Smooth muscle cell of the umbilical artery (primary cell): ENCODE measurements around the gene ISOC2. TPM values are rescaled to one million over a fixed set of nuclear protein-coding genes. Genes with fewer than 3 reads are reported as not detected.

Source experiments
- total RNA-seq: library from RNA; depleted of rRNA; stranded (reverse); fragments of >200 nt; gene quantifications from 2 replicates; pipeline ENCODE4 v1.2.3, GENCODE V29; 2014

Gene ISOC2, protein sequence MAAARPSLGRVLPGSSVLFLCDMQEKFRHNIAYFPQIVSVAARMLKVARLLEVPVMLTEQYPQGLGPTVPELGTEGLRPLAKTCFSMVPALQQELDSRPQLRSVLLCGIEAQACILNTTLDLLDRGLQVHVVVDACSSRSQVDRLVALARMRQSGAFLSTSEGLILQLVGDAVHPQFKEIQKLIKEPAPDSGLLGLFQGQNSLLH
- total RNA-seq = 29.4 and 47.2 TPM in 2 replicates

DNA sequence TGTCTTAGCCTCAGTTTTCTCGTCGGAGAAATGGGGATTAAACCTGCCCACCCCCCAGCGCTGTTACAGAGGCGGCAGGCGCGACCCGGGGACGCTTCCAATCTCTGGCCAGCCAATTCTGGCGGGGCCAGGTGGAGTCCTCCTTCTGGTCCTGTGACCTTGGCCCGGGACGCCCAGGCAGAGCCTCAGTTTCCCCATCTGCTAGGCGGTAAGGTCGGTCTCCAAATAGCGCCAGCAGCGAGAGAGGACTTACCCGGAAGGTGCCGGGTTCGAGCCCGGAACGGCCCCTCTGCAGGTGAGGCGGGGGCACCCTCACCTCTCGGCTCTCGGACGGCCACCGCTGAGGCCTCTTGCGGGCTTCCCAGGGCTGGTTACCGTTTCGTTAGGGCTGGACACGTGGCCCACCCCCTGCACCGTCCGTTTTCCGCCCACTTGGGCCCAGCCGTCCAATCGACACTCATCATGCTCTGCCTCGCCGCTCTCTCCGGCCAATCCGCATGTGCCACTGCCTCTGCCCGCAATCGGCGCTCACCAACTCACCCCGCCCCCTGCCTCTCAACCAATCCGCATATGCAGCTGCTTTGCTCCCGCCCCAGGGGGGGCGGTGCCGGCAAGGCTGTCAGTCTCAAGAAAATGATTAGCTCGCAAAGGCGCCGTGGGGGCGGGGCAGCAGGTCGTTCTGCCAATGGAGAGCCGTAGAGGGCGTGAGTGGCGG, at the start of gene ISOC2:
ISOC2 (minus strand) TSS at position 384 of the 715 bp plus-strand sequence. CDS start 5,156 bp downstream, outside the sequence.

DNA sequence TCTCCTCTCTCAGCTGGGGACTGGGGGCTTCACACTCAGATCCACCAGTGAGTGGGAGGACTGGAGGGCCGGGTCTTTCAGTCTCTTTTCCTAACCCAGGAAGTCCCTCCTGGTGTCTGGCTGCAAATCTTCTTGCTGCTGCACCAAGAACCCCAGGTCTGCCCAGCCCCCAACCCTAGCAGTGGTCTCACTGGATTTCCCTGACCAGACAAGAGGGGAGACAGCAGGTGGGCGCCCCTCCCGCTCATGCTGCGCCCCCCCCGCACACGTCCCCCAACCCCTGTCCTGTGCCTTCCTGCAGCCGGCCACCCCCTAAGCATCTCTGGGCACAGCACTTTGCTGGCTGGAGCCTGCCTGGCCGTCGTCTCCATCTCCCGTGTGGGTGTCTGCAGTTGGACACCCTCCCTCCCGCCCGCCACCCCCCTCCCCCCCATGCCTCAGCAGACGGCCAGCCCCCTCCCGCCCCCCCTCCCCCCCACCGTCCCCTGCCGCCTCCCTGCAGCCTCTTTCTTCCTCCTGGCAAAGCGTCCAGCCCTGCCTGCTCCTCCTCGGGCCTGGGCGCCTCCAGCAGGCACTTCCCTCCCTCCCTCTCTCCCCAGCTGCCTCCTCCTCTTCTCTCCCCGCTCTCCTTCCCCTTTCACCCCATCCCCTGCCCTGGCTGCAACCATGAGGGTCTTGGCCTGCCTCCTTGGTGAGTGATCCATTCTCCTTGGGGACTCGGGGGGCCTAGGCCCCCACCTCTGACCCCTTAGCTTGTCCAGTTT, 26.7 kb upstream of the ISOC2 start, which contains the start of gene SSC5D:
SSC5D (plus strand) TSS at position 513 of the 764 bp plus-strand sequence; CDS start at position 667, 154 bp downstream.

DNA sequence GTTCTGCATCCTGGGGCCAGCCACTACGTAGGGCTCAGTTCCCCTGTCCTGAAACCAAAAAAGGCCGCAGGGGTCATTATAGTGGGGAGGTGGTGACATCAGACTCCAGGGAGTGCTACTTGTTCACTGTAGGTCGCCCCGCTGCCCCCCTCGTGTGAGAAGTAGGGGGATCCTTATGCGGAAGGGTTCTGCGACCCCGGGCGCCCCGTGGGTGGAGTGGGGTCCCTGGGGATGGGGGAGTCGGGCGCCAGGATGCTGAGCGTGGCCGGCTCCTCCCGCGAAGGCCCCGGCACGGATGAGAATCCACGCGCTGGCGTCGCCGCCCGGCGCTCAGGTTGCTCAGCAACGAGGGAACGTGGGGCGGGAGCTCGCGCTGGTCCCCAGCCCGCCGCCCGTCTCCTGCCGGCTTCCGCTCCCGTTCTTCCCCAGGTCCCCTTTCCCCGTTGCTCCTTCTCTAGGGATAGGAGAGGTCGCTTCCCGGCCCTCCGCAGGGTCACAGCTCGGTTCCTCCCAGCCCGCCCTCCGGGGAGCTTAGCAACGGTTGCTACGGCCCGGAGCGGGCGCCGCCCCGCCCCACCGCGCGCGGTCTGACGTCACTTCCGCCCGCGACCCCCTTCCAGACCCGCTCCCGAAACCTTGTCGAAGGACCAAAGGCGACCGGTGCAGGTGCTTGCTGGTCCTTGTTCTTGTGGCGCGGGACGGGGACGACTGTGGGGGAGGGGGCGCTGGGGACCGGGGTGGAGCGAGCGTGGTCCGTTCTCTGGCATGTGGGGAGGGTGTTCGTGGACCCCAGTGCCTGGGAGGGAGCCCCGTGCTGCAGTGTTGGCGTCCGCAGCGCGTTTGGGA, 23.4 kb upstream of the ISOC2 start, which contains the start of gene NAT14:
NAT14 (plus strand) TSS at position 596 of the 846 bp plus-strand sequence. CDS start 521 bp downstream, outside the sequence.

DNA sequence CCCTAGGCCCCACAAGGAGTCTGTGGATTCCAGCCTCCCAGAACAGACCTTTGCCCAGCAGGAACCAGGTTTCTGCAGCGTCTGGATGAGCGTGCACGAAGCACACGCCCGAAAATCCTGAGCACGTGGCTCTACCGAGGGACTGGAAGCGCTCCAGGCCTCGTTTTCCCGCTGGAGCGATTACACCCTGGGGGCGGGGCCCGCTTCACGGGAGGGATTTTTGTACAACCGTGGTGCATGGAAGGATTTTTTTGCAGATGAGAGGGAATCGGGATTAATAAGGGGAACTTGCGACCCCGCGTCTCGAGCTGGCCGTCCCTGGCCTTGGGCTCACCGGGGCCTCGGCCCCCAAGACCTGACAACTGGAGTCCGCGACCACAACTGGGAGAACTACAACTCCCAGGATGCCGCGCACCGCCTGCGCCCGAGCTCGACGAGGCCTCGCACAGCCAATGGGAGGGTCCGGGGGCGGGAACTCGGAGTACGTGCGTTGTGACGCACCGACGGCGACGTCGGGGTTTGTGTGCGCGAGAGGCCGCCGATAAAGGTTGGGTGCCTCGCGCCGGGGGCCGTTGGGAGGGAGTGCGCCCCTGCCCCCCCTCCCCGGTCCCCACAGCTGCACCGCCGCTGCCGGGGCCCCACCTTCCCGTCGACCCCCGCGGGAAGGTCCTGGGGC, 14.8 kb upstream of the ISOC2 start, which contains the start of gene ZNF628:
ZNF628 (plus strand) TSS at position 518 of the 676 bp plus-strand sequence. CDS start 3,294 bp downstream, outside the sequence.

DNA sequence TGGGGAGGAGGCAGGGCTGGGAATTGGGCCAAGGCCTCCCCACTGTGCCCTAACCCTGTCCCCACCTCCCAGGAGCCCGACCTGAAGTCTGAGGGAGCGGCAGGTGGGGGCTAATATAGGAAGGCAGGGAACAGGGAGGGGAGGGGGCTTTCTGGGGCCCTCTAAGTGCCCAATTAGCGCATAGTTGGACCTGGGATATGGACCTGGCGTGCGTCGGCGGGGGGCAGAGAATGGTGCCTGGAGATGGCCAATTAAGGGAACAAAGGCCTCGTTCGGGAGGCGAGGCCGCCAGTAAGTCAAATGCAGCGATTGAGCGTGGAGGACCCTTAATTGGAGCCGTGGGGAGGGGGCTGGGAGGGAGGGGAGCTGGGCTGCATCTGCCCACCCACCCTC, 3.2 kb upstream of the ISOC2 start, which contains the start of gene C19orf85:
C19orf85 (minus strand) TSS at position 90 of the 393 bp plus-strand sequence. CDS start 197 bp downstream, outside the sequence.

DNA sequence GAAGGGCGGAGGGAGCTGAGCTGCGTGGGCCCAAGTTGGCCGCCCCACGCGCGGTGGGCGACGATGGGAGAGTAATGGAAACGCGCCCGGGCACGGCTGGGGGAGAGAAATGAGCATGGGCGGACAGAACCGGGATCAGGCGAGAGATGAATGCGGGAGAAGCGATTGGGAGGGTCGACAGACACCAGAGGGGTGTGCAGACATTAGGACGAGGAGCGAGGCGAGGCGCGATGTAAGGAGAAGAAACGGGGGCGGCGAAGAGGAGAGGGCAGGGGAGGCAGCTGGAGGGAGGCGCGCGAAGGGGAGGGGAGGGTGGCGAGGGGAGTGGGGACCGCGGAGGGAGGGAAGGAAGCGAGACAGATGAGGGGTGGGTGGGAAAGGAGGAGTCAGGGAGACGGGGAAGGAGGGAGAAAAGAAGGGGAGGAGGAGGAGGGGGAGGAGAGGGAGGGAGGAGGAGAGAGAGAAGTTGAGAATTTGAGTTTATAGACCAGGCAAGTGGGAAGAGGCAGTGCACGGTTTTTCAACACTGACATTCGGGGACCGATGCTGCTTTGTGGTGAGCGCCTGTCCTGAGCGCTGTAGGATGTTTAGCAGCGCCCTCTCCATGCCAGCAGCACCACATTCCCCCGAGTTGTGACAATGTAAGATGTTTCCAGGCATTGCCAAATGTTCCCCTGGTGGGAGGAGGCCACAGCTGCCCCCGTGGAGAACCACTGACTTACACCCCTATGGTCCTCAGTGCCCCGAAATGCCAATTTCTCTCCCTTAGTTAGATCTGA, 18.2 kb downstream of the ISOC2 start, which contains the start of gene SHISA7:
SHISA7 (minus strand) TSS at position 256 of the 779 bp plus-strand sequence. CDS start 437 bp downstream, outside the sequence.

DNA sequence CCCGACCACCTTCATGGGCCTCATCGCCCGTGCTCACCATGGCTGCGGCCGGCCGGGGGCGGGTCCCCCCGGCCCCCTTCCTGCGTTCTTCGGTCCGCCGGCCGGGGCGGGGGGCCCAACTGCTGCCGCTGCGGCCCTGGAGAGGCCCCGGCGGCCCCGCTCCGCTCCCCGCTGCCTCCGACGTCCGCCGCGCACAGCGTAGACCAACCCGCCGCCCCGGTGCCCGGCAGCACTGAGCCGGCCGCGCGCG, 54.0 kb downstream of the ISOC2 start, which contains the start of gene UBE2S:
UBE2S (minus strand) TSS at position 239 of the 250 bp plus-strand sequence; CDS start at position 40, 199 bp downstream.

Other genes starting within 250 kb of the ISOC2 start
- gene TMEM86B, start 232.9 kb downstream of the ISOC2 start, total RNA-seq = 0.59 and 1.4 TPM in 2 replicates
- 30.9 and 63.4 TPM in 2 replicates for gene PPP6R1, start 202.6 kb downstream of the ISOC2 start, total RNA-seq
- 22.9 and 34.8 TPM in 2 replicates for gene HSPBP1, start 181.5 kb downstream of the ISOC2 start, total RNA-seq
- gene BRSK1, start 177.6 kb downstream of the ISOC2 start, total RNA-seq = 6.5 and 16.4 TPM in 2 replicates
- gene TMEM150B, start 136.3 kb downstream of the ISOC2 start, total RNA-seq = not detected in 2 replicates
- 9.5 and 9.8 TPM in 2 replicates for gene KMT5C, start 121.8 kb downstream of the ISOC2 start, total RNA-seq
- 0.09 TPM in 1 of 2 replicates, not detected in the other for gene COX6B2, start 106.9 kb downstream of the ISOC2 start, total RNA-seq
- not detected in 2 replicates for gene GARIN5B, start 98.4 kb downstream of the ISOC2 start, total RNA-seq
- gene IL11, start 91.2 kb downstream of the ISOC2 start, total RNA-seq = 14.4 and 33.9 TPM in 2 replicates
- not detected in 2 replicates for gene TMEM190, start 84.8 kb downstream of the ISOC2 start, total RNA-seq
- 0.30 and 0.32 TPM in 2 replicates for gene TMEM238, start 77.3 kb downstream of the ISOC2 start, total RNA-seq
- 212 and 468 TPM in 2 replicates for gene RPL28, start 75.7 kb downstream of the ISOC2 start, total RNA-seq
- gene UBE2S, start 53.9 kb downstream of the ISOC2 start, total RNA-seq = 72.5 and 94.4 TPM in 2 replicates
- gene SHISA7, start 18.3 kb downstream of the ISOC2 start, total RNA-seq = not detected in 2 replicates
- not detected in 2 replicates for gene C19orf85, start 3.1 kb upstream of the ISOC2 start, total RNA-seq
- gene ZNF628, start 15.0 kb upstream of the ISOC2 start, total RNA-seq = 1.5 and 3.0 TPM in 2 replicates
- gene NAT14, start 23.5 kb upstream of the ISOC2 start, total RNA-seq = 18.0 and 20.5 TPM in 2 replicates
- 13.7 and 16.0 TPM in 2 replicates for gene SSC5D, start 26.8 kb upstream of the ISOC2 start, total RNA-seq
- not detected in 2 replicates for gene SBK2, start 75.5 kb upstream of the ISOC2 start, total RNA-seq
- gene SBK3, start 83.9 kb upstream of the ISOC2 start, total RNA-seq = not detected in 2 replicates
- 3.9 and 6.5 TPM in 2 replicates for gene ZNF579, start 119.2 kb upstream of the ISOC2 start, total RNA-seq
- 3.0 and 3.6 TPM in 2 replicates for gene FIZ1, start 137.9 kb upstream of the ISOC2 start, total RNA-seq
- gene ZNF524, start 138.6 kb upstream of the ISOC2 start, total RNA-seq = 5.9 and 7.1 TPM in 2 replicates
- 2.1 and 3.3 TPM in 2 replicates for gene ZNF865, start 144.0 kb upstream of the ISOC2 start, total RNA-seq
- 2.5 and 4.2 TPM in 2 replicates for gene ZNF784, start 162.9 kb upstream of the ISOC2 start, total RNA-seq
- gene ZNF580, start 179.4 kb upstream of the ISOC2 start, total RNA-seq = 4.8 and 4.9 TPM in 2 replicates
- gene ZNF581, start 182.0 kb upstream of the ISOC2 start, total RNA-seq = 10.7 and 14.6 TPM in 2 replicates
- 8.2 and 8.6 TPM in 2 replicates for gene CCDC106, start 186.6 kb upstream of the ISOC2 start, total RNA-seq
- 61.8 and 111 TPM in 2 replicates for gene U2AF2, start 193.4 kb upstream of the ISOC2 start, total RNA-seq
- gene EPN1, start 213.6 kb upstream of the ISOC2 start, total RNA-seq = 51.4 and 172 TPM in 2 replicates